ENCODE results near the gene SKAP1. TPM values are rescaled to one million over a fixed set of nuclear protein-coding genes. Genes with fewer than 3 reads are reported as not detected.
"Not testable (repeated sequence)": the region's sequence is repeated elsewhere in the genome, so short reads cannot be mapped to it uniquely, and the experiment has no call there.

The SKAP1 gene
- total and polyA plus RNA-seq, 5 donors: 0.38 to 0.77 (median 0.54) TPM; not detected in 1

GRCh38 chr17:48363161-48363560 lies 66.9 kb downstream of the SKAP1 start:
- H3K27me3 ChIP-seq (ENCODE audit: control insufficient read depth, insufficient read depth): peaks cover 2% of the 10 kb centered on the region
- intact Hi-C loops (cut with DNase I): no loop called here
- no peak overlapping the region for H3K27ac ChIP-seq (ENCODE audit: low read length)
- WGBS: 32% methylated on average over 1 of the region's 1 CpG
- no peak overlapping the region for H3K4me3 ChIP-seq (ENCODE audit: low read length)
- H3K9me3 ChIP-seq (ENCODE audit: control insufficient read depth, low read length): no peaks in the 10 kb centered on the region
- ATAC-seq (no peak), DNase-seq (no peak)
- no peaks in the 10 kb centered on the region for H3K4me1 ChIP-seq (ENCODE audit: control insufficient read depth, insufficient read depth, low read length)

GRCh38 chr17:48360861-48361633 lies 69.0 kb downstream of the SKAP1 start:
- H3K27me3 ChIP-seq (ENCODE audit: control insufficient read depth, insufficient read depth); H3K27ac ChIP-seq (ENCODE audit: low read length); DNase-seq; H3K4me3 ChIP-seq (ENCODE audit: low read length); ATAC-seq; intact Hi-C loops (cut with DNase I); H3K4me1 ChIP-seq (ENCODE audit: control insufficient read depth, insufficient read depth, low read length); H3K9me3 ChIP-seq (ENCODE audit: control insufficient read depth, low read length): not testable (repeated sequence)
- WGBS: 64% methylated on average over 11 of the region's 11 CpGs

- no peak for DNase-seq
- H3K27ac ChIP-seq (ENCODE audit: low read length): no peak overlapping the region
- H3K4me3 ChIP-seq (ENCODE audit: low read length): no peak overlapping the region
- no peaks in the 10 kb centered on the region for H3K4me1 ChIP-seq (ENCODE audit: control insufficient read depth, insufficient read depth, low read length)
- 60% methylated on average over 1 of the region's 1 CpG for WGBS
- ATAC-seq: no peak
- intact Hi-C loops (cut with DNase I): loop anchor here in 1 of 4 donors (10.0 kb wide), 1 partner anchor 237 kb away; the partner anchor contains the start of genes HOXB3 and HOXB5
- no peaks in the 10 kb centered on the region for H3K9me3 ChIP-seq (ENCODE audit: control insufficient read depth, low read length)
- H3K27me3 ChIP-seq (ENCODE audit: control insufficient read depth, insufficient read depth): no peaks in the 10 kb centered on the region
These were observed 72.0 kb downstream of the SKAP1 start for GRCh38 chr17:48357779-48358602.

GRCh38 chr17:48356866-48357265 lies 73.1 kb downstream of the SKAP1 start:
- intact Hi-C loops (cut with DNase I): loop anchor here in 1 of 4 donors (10.0 kb wide), 1 partner anchor 238 kb away; the partner anchor contains the start of genes HOXB3 and HOXB5
- no peak for ATAC-seq
- no peak for DNase-seq
- Histone ChIP-seq H3K4me1 (ENCODE audit: control insufficient read depth, insufficient read depth, low read length) (no peaks in the 10 kb centered on the region), H3K4me3 (ENCODE audit: low read length) (no peak overlapping the region), H3K27me3 (ENCODE audit: control insufficient read depth, insufficient read depth) (no peaks in the 10 kb centered on the region), H3K27ac (ENCODE audit: low read length) (no peak overlapping the region), H3K9me3 (ENCODE audit: control insufficient read depth, low read length) (no peaks in the 10 kb centered on the region)
- WGBS: 73% methylated on average over 2 of the region's 2 CpGs

GRCh38 chr17:48352630-48353029 lies 77.4 kb downstream of the SKAP1 start:
- intact Hi-C loops (cut with DNase I): loop anchor here in 1 of 4 donors (10.0 kb wide), 1 partner anchor 242 kb away; the partner anchor contains the start of genes HOXB3 and HOXB5
- no peak for DNase-seq
- Histone ChIP-seq H3K4me1 (ENCODE audit: control insufficient read depth, insufficient read depth, low read length) (no peaks in the 10 kb centered on the region), H3K27ac (ENCODE audit: low read length) (no peak overlapping the region), H3K9me3 (ENCODE audit: control insufficient read depth, low read length) (no peaks in the 10 kb centered on the region), H3K27me3 (ENCODE audit: control insufficient read depth, insufficient read depth) (no peaks in the 10 kb centered on the region), H3K4me3 (ENCODE audit: low read length) (no peak overlapping the region)
- no peak for ATAC-seq

- ATAC-seq (no peak), DNase-seq (no peak)
- no peaks in the 10 kb centered on the region for H3K27me3 ChIP-seq (ENCODE audit: control insufficient read depth, insufficient read depth)
- no peak overlapping the region for H3K4me3 ChIP-seq (ENCODE audit: low read length)
- H3K4me1 ChIP-seq (ENCODE audit: control insufficient read depth, insufficient read depth, low read length): no peaks in the 10 kb centered on the region
- no peak overlapping the region for H3K27ac ChIP-seq (ENCODE audit: low read length)
- intact Hi-C loops (cut with DNase I): loop anchor here in 1 of 4 donors (10.0 kb wide), 1 partner anchor 243 kb away; the partner anchor contains the start of genes HOXB3 and HOXB5
- no peaks in the 10 kb centered on the region for H3K9me3 ChIP-seq (ENCODE audit: control insufficient read depth, low read length)
These were observed 78.1 kb downstream of the SKAP1 start for GRCh38 chr17:48351911-48352332.

GRCh38 chr17:48348352-48348751 lies 81.7 kb downstream of the SKAP1 start:
- H3K27me3 ChIP-seq (ENCODE audit: control insufficient read depth, insufficient read depth): no peaks in the 10 kb centered on the region
- H3K27ac ChIP-seq (ENCODE audit: low read length): no peak overlapping the region
- H3K9me3 ChIP-seq (ENCODE audit: control insufficient read depth, low read length): no peaks in the 10 kb centered on the region
- H3K4me1 ChIP-seq (ENCODE audit: control insufficient read depth, insufficient read depth, low read length): no peaks in the 10 kb centered on the region
- no peak for DNase-seq
- H3K4me3 ChIP-seq (ENCODE audit: low read length): no peak overlapping the region
- intact Hi-C loops (cut with DNase I): no loop called here
- no peak for ATAC-seq

- DNase-seq (no peak), ATAC-seq (no peak)
- H3K9me3 ChIP-seq (ENCODE audit: control insufficient read depth, low read length): no peaks in the 10 kb centered on the region
- no peaks in the 10 kb centered on the region for H3K4me1 ChIP-seq (ENCODE audit: control insufficient read depth, insufficient read depth, low read length)
- intact Hi-C loops (cut with DNase I): no loop called here
- H3K27ac ChIP-seq (ENCODE audit: low read length): no peak overlapping the region
- no peak overlapping the region for H3K4me3 ChIP-seq (ENCODE audit: low read length)
- no peaks in the 10 kb centered on the region for H3K27me3 ChIP-seq (ENCODE audit: control insufficient read depth, insufficient read depth)
These were observed 82.8 kb downstream of the SKAP1 start for GRCh38 chr17:48347177-48347576.

- intact Hi-C loops (cut with DNase I): no loop called here
- ATAC-seq (no peak), DNase-seq (no peak)
- Histone ChIP-seq H3K4me1 (ENCODE audit: control insufficient read depth, insufficient read depth, low read length) (no peaks in the 10 kb centered on the region), H3K4me3 (ENCODE audit: low read length) (no peak overlapping the region), H3K27ac (ENCODE audit: low read length) (no peak overlapping the region), H3K9me3 (ENCODE audit: control insufficient read depth, low read length) (no peaks in the 10 kb centered on the region), H3K27me3 (ENCODE audit: control insufficient read depth, insufficient read depth) (no peaks in the 10 kb centered on the region)
These were observed 85.8 kb downstream of the SKAP1 start for GRCh38 chr17:48344251-48344650.

- intact Hi-C loops (cut with DNase I): no loop called here
- no peaks in the 10 kb centered on the region for H3K4me1 ChIP-seq (ENCODE audit: control insufficient read depth, insufficient read depth, low read length)
- H3K4me3 ChIP-seq (ENCODE audit: low read length): no peak overlapping the region
- no peak overlapping the region for H3K27ac ChIP-seq (ENCODE audit: low read length)
- no peaks in the 10 kb centered on the region for H3K27me3 ChIP-seq (ENCODE audit: control insufficient read depth, insufficient read depth)
- ATAC-seq (no peak), DNase-seq (no peak)
- H3K9me3 ChIP-seq (ENCODE audit: control insufficient read depth, low read length): no peaks in the 10 kb centered on the region
- WGBS: 90% methylated on average over 2 of the region's 2 CpGs
These were observed 89.1 kb downstream of the SKAP1 start for GRCh38 chr17:48340916-48341315.

- Histone ChIP-seq H3K4me3 (ENCODE audit: low read length) (no peak overlapping the region), H3K4me1 (ENCODE audit: control insufficient read depth, insufficient read depth, low read length) (no peaks in the 10 kb centered on the region), H3K9me3 (ENCODE audit: control insufficient read depth, low read length) (no peaks in the 10 kb centered on the region), H3K27ac (ENCODE audit: low read length) (no peak overlapping the region), H3K27me3 (ENCODE audit: control insufficient read depth, insufficient read depth) (no peaks in the 10 kb centered on the region)
- intact Hi-C loops (cut with DNase I): loop anchor here in 2 of 4 donors (5.0 to 10.0 kb wide), 2 partner anchors 256 to 279 kb away; partner anchors contain the start of genes HOXB3 (in 1 of the 2), HOXB5 (in 1 of the 2) and HOXB8 (in 1 of the 2)
- ATAC-seq: no peak
- WGBS: 40% methylated on average over 2 of the region's 2 CpGs
- DNase-seq: no peak
These were observed 91.3 kb downstream of the SKAP1 start for GRCh38 chr17:48338720-48339119.
